ENCODE measurements around the gene PML.

PML gene

DNA sequence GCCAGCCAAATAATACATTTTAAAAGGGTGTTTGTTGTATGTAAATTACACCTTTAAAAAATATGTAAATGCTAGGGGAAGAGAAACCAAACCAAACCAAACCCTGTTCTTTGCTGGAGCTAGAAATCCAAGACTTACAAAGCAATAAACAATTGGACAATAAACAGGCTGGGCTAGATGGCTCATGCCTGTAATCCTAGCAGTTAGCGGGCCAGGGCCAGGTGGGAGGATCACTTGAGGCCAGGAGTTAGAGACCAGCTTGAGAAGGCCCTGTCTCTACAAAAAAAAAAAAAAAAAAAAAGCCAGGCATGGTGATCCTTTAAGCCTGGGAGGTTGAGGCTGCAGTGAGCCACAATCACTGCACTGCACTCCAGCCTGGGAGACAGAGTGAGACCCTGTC, 14.9 kb upstream of the PML start:
- Histone ChIP-seq H3K27me3 (replicated peaks) (no peaks in the 10 kb centered on the region), H3K4me3 (ENCODE audit: low read depth, low read length) (no peak overlapping the region), H3K36me3 (replicated peaks) (no peaks in the 10 kb centered on the region), H3K27ac (no peak overlapping the region)
- in situ Hi-C loops (cut with HindIII; ENCODE audit: low pct_ligation_motif_present, low sequenced_read_pairs) = no loop called here
- DNase-seq = no peak
- TF ChIP-seq, protein P1, sequence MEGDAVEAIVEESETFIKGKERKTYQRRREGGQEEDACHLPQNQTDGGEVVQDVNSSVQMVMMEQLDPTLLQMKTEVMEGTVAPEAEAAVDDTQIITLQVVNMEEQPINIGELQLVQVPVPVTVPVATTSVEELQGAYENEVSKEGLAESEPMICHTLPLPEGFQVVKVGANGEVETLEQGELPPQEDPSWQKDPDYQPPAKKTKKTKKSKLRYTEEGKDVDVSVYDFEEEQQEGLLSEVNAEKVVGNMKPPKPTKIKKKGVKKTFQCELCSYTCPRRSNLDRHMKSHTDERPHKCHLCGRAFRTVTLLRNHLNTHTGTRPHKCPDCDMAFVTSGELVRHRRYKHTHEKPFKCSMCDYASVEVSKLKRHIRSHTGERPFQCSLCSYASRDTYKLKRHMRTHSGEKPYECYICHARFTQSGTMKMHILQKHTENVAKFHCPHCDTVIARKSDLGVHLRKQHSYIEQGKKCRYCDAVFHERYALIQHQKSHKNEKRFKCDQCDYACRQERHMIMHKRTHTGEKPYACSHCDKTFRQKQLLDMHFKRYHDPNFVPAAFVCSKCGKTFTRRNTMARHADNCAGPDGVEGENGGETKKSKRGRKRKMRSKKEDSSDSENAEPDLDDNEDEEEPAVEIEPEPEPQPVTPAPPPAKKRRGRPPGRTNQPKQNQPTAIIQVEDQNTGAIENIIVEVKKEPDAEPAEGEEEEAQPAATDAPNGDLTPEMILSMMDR (IDR thresholded peaks at IDR 0.05; ENCODE audit: low read depth, low read length, missing control alignments) = no peak

DNA sequence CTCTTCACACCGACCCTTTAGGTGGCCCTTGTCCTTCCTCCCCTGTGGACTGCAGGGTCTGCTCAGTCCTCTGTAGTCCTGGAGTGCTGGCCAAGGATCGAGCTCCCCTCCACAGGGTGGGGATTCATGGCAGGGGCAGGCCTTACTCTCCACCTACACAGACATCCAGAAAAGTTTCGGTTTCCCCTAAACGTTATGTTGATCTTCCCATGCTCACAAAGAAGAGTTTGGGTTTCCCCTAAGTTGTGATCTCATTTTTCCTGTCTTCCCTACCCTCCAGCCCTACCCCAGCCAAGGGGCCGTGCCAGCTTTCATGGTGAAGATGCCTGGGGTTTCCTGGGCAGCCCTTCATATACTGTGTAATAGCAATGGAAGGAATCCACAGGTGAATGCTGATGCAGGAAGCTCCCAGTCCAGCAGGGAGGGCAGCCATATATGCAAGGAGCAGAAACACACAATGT, 12.7 kb upstream of the PML start:
- peak overlapping the region; percentile 84 for H3K27ac ChIP-seq
- H3K27me3 ChIP-seq (replicated peaks) = no peaks in the 10 kb centered on the region
- in situ Hi-C loops (cut with HindIII; ENCODE audit: low pct_ligation_motif_present, low sequenced_read_pairs) = no loop called here
- TF ChIP-seq, protein P1 (IDR thresholded peaks at IDR 0.05; ENCODE audit: low read depth, low read length, missing control alignments) = no peak
- H3K4me3 ChIP-seq (ENCODE audit: low read depth, low read length) = no peak overlapping the region
- DNase-seq = no peak
- no peaks in the 10 kb centered on the region for H3K36me3 ChIP-seq (replicated peaks)

- Histone ChIP-seq H3K4me3 (ENCODE audit: low read depth, low read length) (no peak overlapping the region), H3K27ac (peak overlapping the region; percentile 84), H3K36me3 (replicated peaks) (no peaks in the 10 kb centered on the region), H3K27me3 (replicated peaks) (no peaks in the 10 kb centered on the region)
- peak; percentile 84 for DNase-seq
- TF ChIP-seq, protein P1 (IDR thresholded peaks at IDR 0.05; ENCODE audit: low read depth, low read length, missing control alignments) = no peak
- in situ Hi-C loops (cut with HindIII; ENCODE audit: low pct_ligation_motif_present, low sequenced_read_pairs) = no loop called here
These were observed 12.1 kb upstream of the PML start for GRCh38 chr15:73982222-73982962.

- in situ Hi-C loops (cut with HindIII; ENCODE audit: low pct_ligation_motif_present, low sequenced_read_pairs) = no loop called here
These were observed 11.2 kb upstream of the PML start for GRCh38 chr15:73983211-73983727.

DNA sequence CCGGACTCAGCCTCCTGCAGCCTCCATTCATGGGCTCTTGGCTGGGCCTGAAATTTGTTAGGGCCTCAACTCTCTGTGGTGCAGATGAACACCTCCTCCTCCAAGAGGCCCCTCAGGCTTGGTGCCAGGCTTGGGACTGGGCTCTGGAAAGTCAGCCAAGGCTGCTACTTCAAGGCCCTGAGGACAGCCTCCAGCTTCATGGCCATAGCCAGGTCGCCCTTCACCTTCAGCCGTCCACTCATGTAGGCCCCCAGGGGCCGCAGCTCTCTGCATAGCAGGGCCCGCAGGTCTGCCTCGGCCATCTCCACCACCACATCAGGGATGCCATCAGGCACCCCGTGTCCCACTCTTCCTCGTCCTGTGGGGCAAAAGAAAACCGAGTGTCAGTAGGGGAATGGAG, 10.7 kb upstream of the PML start:
- Histone ChIP-seq H3K36me3 (replicated peaks) (no peaks in the 10 kb centered on the region), H3K27ac (no peak overlapping the region), H3K4me3 (ENCODE audit: low read depth, low read length) (no peak overlapping the region), H3K27me3 (replicated peaks) (no peaks in the 10 kb centered on the region)
- in situ Hi-C loops (cut with HindIII; ENCODE audit: low pct_ligation_motif_present, low sequenced_read_pairs) = no loop called here
- no peak for DNase-seq
- TF ChIP-seq, protein P1 (IDR thresholded peaks at IDR 0.05; ENCODE audit: low read depth, low read length, missing control alignments) = no peak

More at GRCh38 chr15:73983211-73983727, 11.2 kb upstream of the PML start:
- Histone ChIP-seq H3K27me3 (replicated peaks) (no peaks in the 10 kb centered on the region), H3K36me3 (replicated peaks) (no peaks in the 10 kb centered on the region), H3K4me3 (ENCODE audit: low read depth, low read length) (no peak overlapping the region), H3K27ac (peak overlapping the region; percentile 84)
- peak; percentile 58 for DNase-seq
- TF ChIP-seq, protein P1 (IDR thresholded peaks at IDR 0.05; ENCODE audit: low read depth, low read length, missing control alignments) = no peak

Data from brain microvascular endothelial cell (primary cell).